ENCODE measurements around the gene TMEM132A.

DNA sequence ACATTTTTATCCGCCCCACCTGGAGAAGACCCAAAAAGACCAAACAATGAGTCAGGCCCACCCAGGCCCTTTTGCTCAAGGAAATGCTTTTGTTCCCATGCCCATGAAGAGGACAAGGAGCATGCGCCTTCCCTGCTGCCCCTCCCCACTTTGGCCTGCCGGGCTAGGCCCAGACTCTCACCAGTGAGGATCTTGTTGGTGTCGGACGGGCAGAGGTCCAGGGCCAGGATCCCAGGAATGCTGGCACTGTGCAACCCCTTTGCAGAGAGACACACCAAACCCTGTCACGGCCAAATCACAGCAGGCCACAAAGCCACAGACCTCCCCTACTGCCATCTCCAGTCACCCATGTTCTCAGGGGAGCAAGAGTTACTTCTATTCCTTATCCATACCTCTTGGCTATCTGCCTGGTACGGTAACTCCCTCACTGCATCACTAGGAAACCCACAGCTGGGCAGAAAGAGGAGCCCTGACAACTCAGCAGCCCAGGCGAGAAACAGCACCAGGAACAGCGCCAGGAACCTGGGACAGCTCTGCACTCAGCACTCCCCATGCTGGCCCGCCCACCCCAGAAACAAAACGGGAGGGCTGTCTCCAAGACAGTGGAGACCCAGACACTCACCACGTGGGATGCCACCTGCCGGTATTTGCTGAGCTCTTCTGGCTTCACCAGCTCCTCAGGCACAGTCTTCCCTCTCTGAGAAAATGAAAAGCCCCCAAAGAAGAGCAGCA is 23.4 kb upstream of the TMEM132A start:
- no peak for TF ChIP-seq ZFX (IDR thresholded peaks at IDR 0.05; ENCODE audit: borderline replicate concordance)
- TF ChIP-seq, protein P1, sequence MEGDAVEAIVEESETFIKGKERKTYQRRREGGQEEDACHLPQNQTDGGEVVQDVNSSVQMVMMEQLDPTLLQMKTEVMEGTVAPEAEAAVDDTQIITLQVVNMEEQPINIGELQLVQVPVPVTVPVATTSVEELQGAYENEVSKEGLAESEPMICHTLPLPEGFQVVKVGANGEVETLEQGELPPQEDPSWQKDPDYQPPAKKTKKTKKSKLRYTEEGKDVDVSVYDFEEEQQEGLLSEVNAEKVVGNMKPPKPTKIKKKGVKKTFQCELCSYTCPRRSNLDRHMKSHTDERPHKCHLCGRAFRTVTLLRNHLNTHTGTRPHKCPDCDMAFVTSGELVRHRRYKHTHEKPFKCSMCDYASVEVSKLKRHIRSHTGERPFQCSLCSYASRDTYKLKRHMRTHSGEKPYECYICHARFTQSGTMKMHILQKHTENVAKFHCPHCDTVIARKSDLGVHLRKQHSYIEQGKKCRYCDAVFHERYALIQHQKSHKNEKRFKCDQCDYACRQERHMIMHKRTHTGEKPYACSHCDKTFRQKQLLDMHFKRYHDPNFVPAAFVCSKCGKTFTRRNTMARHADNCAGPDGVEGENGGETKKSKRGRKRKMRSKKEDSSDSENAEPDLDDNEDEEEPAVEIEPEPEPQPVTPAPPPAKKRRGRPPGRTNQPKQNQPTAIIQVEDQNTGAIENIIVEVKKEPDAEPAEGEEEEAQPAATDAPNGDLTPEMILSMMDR (IDR thresholded peaks at IDR 0.05): no peak

All from 22Rv1 (cell line).